Measurements from ENCODE around the gene MKLN1. TPM values are rescaled to one million over a fixed set of nuclear protein-coding genes. Genes with fewer than 3 reads are reported as not detected.

The MKLN1 gene
- total and polyA plus RNA-seq, 2 of the 4 experiments (the other 2 are of a cell fraction): 17.5 to 52.0 TPM

- intact Hi-C loops (cut with micrococcal nuclease) (no loop called here), dilution Hi-C loops (cut with HindIII; ENCODE audit: low sequenced_read_pairs, unreplicated experiment) (no loop called here), in situ Hi-C loops (cut with MboI; ENCODE audit: low sequenced_read_pairs) (no loop called here)
- ChIA-PET CTCF (no interaction called here), POLR2A (ENCODE audit: unreplicated experiment) (no interaction called here)
- no peak overlapping the region for H3K14ac ChIP-seq (replicated peaks; ENCODE audit: low read depth, low read length)
- DNase-seq (no peak), ATAC-seq (ENCODE audit: low read depth) (no peak)
- no TSS peak for BruUV-seq (replicated peaks)
- H4K5ac ChIP-seq (ENCODE audit: low read depth, low read length): no peak overlapping the region
- H2AK5ac ChIP-seq (ENCODE audit: low read depth, low read length): no peak overlapping the region
- no peak overlapping the region for H3K4ac ChIP-seq (ENCODE audit: low read depth, low read length)
- H3K9me1 ChIP-seq (ENCODE audit: insufficient read depth, low read length): no peaks in the 10 kb centered on the region
- H3K9ac ChIP-seq (ENCODE audit: low read depth, low read length): no peak overlapping the region
- no peak overlapping the region for H2AK9ac ChIP-seq (replicated peaks; ENCODE audit: low read depth, low read length, poor library complexity)
- no peak overlapping the region for H3K27ac ChIP-seq (ENCODE audit: insufficient read depth, low read length)
- TF ChIP-seq CHD1 (IDR thresholded peaks at IDR 0.05; ENCODE audit: low read depth, low read length) (no peak), NFE2L2 (IDR thresholded peaks at IDR 0.05; ENCODE audit: low read depth, low read length) (no peak), RFX5 (IDR thresholded peaks at IDR 0.05; ENCODE audit: low read depth, low read length) (no peak), MXI1 (IDR thresholded peaks at IDR 0.05; ENCODE audit: borderline replicate concordance, low read depth, low read length) (no peak), CTCF (conservative IDR thresholded peaks at IDR 0.05; ENCODE audit: low read depth, low read length) (no peak), CEBPB (IDR thresholded peaks at IDR 0.05; ENCODE audit: low read depth, low read length) (no peak), RCOR1 (IDR thresholded peaks at IDR 0.05; ENCODE audit: insufficient replicate concordance, low read length) (no peak), MAFK (IDR thresholded peaks at IDR 0.05; ENCODE audit: low read depth, low read length) (no peak), FOS (IDR thresholded peaks at IDR 0.05; ENCODE audit: low read depth, low read length) (no peak), BHLHE40 (IDR thresholded peaks at IDR 0.05; ENCODE audit: low read depth, low read length) (no peak), RAD21 (IDR thresholded peaks at IDR 0.05; ENCODE audit: low read length) (no peak)
- TF ChIP-seq, protein P1, sequence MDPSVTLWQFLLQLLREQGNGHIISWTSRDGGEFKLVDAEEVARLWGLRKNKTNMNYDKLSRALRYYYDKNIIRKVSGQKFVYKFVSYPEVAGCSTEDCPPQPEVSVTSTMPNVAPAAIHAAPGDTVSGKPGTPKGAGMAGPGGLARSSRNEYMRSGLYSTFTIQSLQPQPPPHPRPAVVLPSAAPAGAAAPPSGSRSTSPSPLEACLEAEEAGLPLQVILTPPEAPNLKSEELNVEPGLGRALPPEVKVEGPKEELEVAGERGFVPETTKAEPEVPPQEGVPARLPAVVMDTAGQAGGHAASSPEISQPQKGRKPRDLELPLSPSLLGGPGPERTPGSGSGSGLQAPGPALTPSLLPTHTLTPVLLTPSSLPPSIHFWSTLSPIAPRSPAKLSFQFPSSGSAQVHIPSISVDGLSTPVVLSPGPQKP (IDR thresholded peaks at IDR 0.05; ENCODE audit: borderline replicate concordance, low read depth, low read length): no peak
- H2AFZ ChIP-seq (replicated peaks; ENCODE audit: low read length, poor library complexity): no peak overlapping the region
- no peak overlapping the region for H4K8ac ChIP-seq (ENCODE audit: low read depth in 2 of 2, low read length in 2 of 2)
- H2BK120ac ChIP-seq (ENCODE audit: low read depth, low read length): no peak overlapping the region
- no peak overlapping the region for H3K23ac ChIP-seq (ENCODE audit: low read depth, low read length)
- no peak overlapping the region for H3K56ac ChIP-seq (ENCODE audit: extremely low read depth, insufficient read depth, low read length)
- H3K9me3 ChIP-seq (ENCODE audit: control insufficient read depth, insufficient read depth, low read length): no peaks in the 10 kb centered on the region
- H3K36me3 ChIP-seq (ENCODE audit: control insufficient read depth, insufficient read depth, low read length): peaks cover 9% of the 10 kb centered on the region
- no peaks in the 10 kb centered on the region for H4K20me1 ChIP-seq (ENCODE audit: insufficient read depth, low read length)
- no peaks in the 10 kb centered on the region for H3K4me1 ChIP-seq (ENCODE audit: control insufficient read depth, insufficient read depth, low read length)
- H3K4me3 ChIP-seq (ENCODE audit: insufficient read depth, low read depth, low read length): no peak overlapping the region
- no peak overlapping the region for H2BK5ac ChIP-seq (ENCODE audit: low read depth, low read length, poor library complexity, severe bottlenecking)
- H4K91ac ChIP-seq (ENCODE audit: insufficient read depth, low read depth, low read length): no peak overlapping the region
- no peak overlapping the region for H2BK15ac ChIP-seq (ENCODE audit: low read depth, low read length)
- no peak overlapping the region for H2BK20ac ChIP-seq (ENCODE audit: low read depth, low read length)
- no peak overlapping the region for H3K18ac ChIP-seq (ENCODE audit: low read depth, low read length)
- WGBS, 2 experiments (ENCODE audit: extremely low coverage in 2 of 2, insufficient read length in 1 of 2): no CpG with 5 or more reads among the region's 2 CpGs
- H3K79me1 ChIP-seq (ENCODE audit: low read depth in 1 of 2, low read length in 2 of 2): peaks cover 11 to 17% of the 10 kb centered on the region in 2 experiments
- H3K27me3 ChIP-seq (ENCODE audit: control insufficient read depth, insufficient read depth, low read length): no peaks in the 10 kb centered on the region
- H3K4me2 ChIP-seq (ENCODE audit: low read depth, low read length): no peak overlapping the region
These were observed 75.6 kb downstream of the MKLN1 start for GRCh38 chr7:131403322-131403721.
